Measurements from ENCODE around the gene BBS2. TPM values are rescaled to one million over a fixed set of nuclear protein-coding genes. Genes with fewer than 3 reads are reported as not detected.
A peak's percentile ranks its signal among the peaks of the same experiment; 100 is the strongest.

BBS2 gene
- polyA plus RNA-seq, 2 of the 4 experiments (the other 2 are of a cell fraction), result 44.4 to 61.4 TPM

DNA sequence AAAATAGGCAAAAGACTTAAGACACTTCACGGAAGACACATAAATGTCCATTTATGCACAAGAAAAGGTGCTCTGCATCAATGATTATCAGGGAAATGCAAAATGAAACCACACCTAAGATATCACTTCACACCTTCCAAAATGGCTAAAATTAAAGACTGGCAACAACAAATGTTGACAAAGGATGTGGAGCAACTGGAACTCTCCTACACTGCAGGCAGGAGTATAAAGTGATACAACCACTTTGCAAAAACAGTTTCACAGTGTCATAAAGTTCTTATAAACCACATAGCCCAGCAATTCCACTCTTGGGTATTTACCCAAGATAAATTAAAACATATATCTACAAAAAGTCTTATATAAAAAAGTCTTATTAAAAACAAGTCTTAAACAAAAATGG, 7.8 kb downstream of the BBS2 start:
- POLR2A ChIA-PET, result no interaction called here
- H3K27ac ChIP-seq, result no peak overlapping the region
- 96% methylated on average over 1 of the region's 1 CpG for WGBS (ENCODE audit: missing lambda C conversion rate)
- CTCF ChIA-PET, result interaction anchor here (1.1 to 3.9 kb wide), 2 partner anchors 15 to 90 kb away, joined by 3 to 43 read pairs; no protein-coding TSS in a partner anchor
- no peak overlapping the region for H3K4me3 ChIP-seq
- no peak overlapping the region for H3K4me2 ChIP-seq
- DNase-seq (ENCODE audit: low read depth in 1 of 2, low spot score in 1 of 2), result no peak
- H3K9me3 ChIP-seq, result no peaks in the 10 kb centered on the region
- TF ChIP-seq ZFP36 (IDR thresholded peaks at IDR 0.05; ENCODE audit: borderline replicate concordance, partially characterized antibody) (peak; percentile 44), NFE2L2 (conservative IDR thresholded peaks at IDR 0.05; ENCODE audit: low read length) (no peak)
- no peak for ATAC-seq
- no peak for FAIRE-seq
- H3K4me1 ChIP-seq, result no peaks in the 10 kb centered on the region

DNA sequence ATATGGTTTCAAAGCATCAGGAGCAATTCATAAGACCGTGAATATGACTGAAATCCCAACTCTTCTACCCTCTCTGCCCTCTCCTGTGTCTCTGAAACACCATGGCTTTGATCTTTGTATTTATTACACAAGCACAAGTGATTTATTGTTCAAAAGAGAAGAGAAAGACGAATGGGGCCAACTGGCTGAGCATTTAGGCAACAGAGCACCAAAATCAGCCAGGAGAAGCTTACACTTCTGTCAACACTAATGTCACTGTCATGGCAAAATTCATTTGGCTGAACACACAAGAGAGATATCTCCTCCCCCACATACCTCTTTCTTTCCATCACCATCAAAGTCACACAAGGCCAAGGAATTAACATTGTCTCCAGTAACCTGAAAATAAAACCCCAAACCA, 9.3 kb downstream of the BBS2 start:
- Histone ChIP-seq H3K27ac (no peak overlapping the region), H3K4me3 (no peak overlapping the region), H3K4me1 (no peaks in the 10 kb centered on the region), H3K9me3 (no peaks in the 10 kb centered on the region), H3K4me2 (no peak overlapping the region)
- FAIRE-seq (no peak), DNase-seq (ENCODE audit: low read depth in 1 of 2, low spot score in 1 of 2) (no peak), ATAC-seq (no peak)
- TF ChIP-seq JUNB (IDR thresholded peaks at IDR 0.05), result no peak
- no peak for TF ChIP-seq EHF (CRISPR knock-in tag; IDR thresholded peaks at IDR 0.05)
- TF ChIP-seq PHF8 (IDR thresholded peaks at IDR 0.05; ENCODE audit: borderline replicate concordance, low read depth), result no peak
- no peak for TF ChIP-seq CHD2 (IDR thresholded peaks at IDR 0.05; ENCODE audit: low read length, partially characterized antibody)
- TF ChIP-seq ZFP36 (IDR thresholded peaks at IDR 0.05; ENCODE audit: borderline replicate concordance, partially characterized antibody), result no peak
- no peak for TF ChIP-seq RFX5 (IDR thresholded peaks at IDR 0.05)
- TF ChIP-seq, protein P1, sequence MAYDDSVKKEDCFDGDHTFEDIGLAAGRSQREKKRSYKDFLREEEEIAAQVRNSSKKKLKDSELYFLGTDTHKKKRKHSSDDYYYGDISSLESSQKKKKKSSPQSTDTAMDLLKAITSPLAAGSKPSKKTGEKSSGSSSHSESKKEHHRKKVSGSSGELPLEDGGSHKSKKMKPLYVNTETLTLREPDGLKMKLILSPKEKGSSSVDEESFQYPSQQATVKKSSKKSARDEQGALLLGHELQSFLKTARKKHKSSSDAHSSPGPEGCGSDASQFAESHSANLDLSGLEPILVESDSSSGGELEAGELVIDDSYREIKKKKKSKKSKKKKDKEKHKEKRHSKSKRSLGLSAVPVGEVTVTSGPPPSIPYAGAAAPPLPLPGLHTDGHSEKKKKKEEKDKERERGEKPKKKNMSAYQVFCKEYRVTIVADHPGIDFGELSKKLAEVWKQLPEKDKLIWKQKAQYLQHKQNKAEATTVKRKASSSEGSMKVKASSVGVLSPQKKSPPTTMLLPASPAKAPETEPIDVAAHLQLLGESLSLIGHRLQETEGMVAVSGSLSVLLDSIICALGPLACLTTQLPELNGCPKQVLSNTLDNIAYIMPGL (CRISPR knock-in tag; IDR thresholded peaks at IDR 0.05; ENCODE audit: borderline replicate concordance), result no peak
- no peak for TF ChIP-seq ZC3H11A (IDR thresholded peaks at IDR 0.05)
- ChIA-PET CTCF (interaction anchor here (1.1 to 2.3 kb wide), 3 partner anchors 17 to 191 kb away, joined by 3 to 12 read pairs (median 7); no protein-coding TSS in a partner anchor), POLR2A (no interaction called here)
- WGBS (ENCODE audit: missing lambda C conversion rate), result 78% methylated on average over 2 of the region's 2 CpGs

DNA sequence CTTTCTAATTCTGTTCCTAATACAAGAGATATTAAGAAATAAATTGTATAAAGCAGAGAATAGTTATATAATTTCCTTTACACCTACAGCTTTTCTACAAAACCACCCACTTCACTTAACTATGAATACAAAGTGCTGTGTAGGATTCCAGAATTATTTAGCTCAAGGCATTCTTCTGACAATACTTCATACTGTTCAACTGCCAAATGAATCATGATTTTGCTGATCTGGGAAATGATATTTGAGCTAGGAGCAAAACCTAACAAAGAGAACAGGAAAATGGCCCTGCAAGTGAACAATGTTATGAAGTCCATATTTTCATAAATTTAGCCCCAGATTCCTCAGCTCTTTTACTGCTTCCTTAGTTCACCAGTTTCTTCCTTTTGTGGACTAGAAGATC, 12.9 kb downstream of the BBS2 start:
- FAIRE-seq, result no peak
- TF ChIP-seq EHF (CRISPR knock-in tag; IDR thresholded peaks at IDR 0.05), result no peak
- no peak for TF ChIP-seq EHMT2 (IDR thresholded peaks at IDR 0.05; ENCODE audit: low read depth)
- TF ChIP-seq, protein P2, sequence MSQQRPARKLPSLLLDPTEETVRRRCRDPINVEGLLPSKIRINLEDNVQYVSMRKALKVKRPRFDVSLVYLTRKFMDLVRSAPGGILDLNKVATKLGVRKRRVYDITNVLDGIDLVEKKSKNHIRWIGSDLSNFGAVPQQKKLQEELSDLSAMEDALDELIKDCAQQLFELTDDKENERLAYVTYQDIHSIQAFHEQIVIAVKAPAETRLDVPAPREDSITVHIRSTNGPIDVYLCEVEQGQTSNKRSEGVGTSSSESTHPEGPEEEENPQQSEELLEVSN (IDR thresholded peaks at IDR 0.05; ENCODE audit: borderline replicate concordance, low read depth), result no peak
- TF ChIP-seq, protein P3, sequence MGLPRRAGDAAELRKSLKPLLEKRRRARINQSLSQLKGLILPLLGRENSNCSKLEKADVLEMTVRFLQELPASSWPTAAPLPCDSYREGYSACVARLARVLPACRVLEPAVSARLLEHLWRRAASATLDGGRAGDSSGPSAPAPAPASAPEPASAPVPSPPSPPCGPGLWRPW (IDR thresholded peaks at IDR 0.05), result no peak
- TF ChIP-seq ZC3H11A (IDR thresholded peaks at IDR 0.05), result no peak
- no peak for TF ChIP-seq CBX2 (IDR thresholded peaks at IDR 0.05; ENCODE audit: borderline replicate concordance, low read depth)
- no peak for TF ChIP-seq RAD21 (conservative IDR thresholded peaks at IDR 0.05 in 1 of 2, IDR thresholded peaks at IDR 0.05 in 1 of 2)
- no peak for TF ChIP-seq EP300 (IDR thresholded peaks at IDR 0.05)
- H3K4me1 ChIP-seq, result no peaks in the 10 kb centered on the region
- no peak overlapping the region for H3K4me2 ChIP-seq
- H3K9me3 ChIP-seq, result no peaks in the 10 kb centered on the region
- no peak overlapping the region for H3K27ac ChIP-seq
- POLR2A ChIA-PET, result no interaction called here
- CTCF ChIA-PET, result interaction anchor here (0.9 to 2.8 kb wide), 2 partner anchors 36 to 195 kb away, joined by 5 to 8 read pairs; no protein-coding TSS in a partner anchor
- H3K4me3 ChIP-seq, result no peak overlapping the region
- no peak for ATAC-seq
- DNase-seq (ENCODE audit: low read depth in 1 of 2, low spot score in 1 of 2), result no peak

DNA sequence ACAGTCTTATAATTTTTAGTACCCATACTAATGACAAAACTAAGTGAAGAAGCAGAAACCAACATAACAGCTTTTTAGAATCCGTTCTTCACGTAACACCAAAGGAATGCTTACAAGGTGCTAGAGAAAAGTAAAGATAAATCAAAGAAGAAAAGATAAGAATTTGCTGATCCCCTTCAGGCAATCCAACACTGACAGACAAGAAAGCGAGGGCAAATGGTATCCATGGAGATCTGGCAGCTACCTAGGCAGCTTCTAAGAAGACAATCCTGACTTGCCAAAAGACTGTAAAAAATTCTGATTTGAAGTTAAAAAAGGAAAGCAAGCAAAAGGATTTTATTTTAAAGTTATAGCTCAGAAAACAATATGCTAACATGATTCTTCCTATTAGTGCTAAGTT, 14.6 kb downstream of the BBS2 start:
- FAIRE-seq (no peak), DNase-seq (ENCODE audit: low read depth in 1 of 2, low spot score in 1 of 2) (no peak), ATAC-seq (no peak)
- Histone ChIP-seq H3K9me3 (no peaks in the 10 kb centered on the region), H3K4me3 (no peak overlapping the region), H3K4me2 (no peak overlapping the region), H3K27ac (no peak overlapping the region), H3K4me1 (no peaks in the 10 kb centered on the region)
- no peak for TF ChIP-seq POLR2AphosphoS2 (conservative IDR thresholded peaks at IDR 0.05; ENCODE audit: low read length)
- TF ChIP-seq, protein P4, sequence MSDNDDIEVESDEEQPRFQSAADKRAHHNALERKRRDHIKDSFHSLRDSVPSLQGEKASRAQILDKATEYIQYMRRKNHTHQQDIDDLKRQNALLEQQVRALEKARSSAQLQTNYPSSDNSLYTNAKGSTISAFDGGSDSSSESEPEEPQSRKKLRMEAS (IDR thresholded peaks at IDR 0.05), result no peak
- TF ChIP-seq, protein P5, sequence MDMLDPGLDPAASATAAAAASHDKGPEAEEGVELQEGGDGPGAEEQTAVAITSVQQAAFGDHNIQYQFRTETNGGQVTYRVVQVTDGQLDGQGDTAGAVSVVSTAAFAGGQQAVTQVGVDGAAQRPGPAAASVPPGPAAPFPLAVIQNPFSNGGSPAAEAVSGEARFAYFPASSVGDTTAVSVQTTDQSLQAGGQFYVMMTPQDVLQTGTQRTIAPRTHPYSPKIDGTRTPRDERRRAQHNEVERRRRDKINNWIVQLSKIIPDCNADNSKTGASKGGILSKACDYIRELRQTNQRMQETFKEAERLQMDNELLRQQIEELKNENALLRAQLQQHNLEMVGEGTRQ (IDR thresholded peaks at IDR 0.05), result no peak
- TF ChIP-seq KDM5A (IDR thresholded peaks at IDR 0.05), result no peak
- no peak for TF ChIP-seq RAD21 (conservative IDR thresholded peaks at IDR 0.05 in 1 of 2, IDR thresholded peaks at IDR 0.05 in 1 of 2)
- TF ChIP-seq EP300 (IDR thresholded peaks at IDR 0.05), result no peak
- no peak for TF ChIP-seq RARB (CRISPR knock-in tag; IDR thresholded peaks at IDR 0.05)
- no peak for TF ChIP-seq EHMT2 (IDR thresholded peaks at IDR 0.05; ENCODE audit: low read depth)
- TF ChIP-seq POLR2A (IDR thresholded peaks at IDR 0.05; ENCODE audit: low read length), result no peak
- TF ChIP-seq CEBPB (IDR thresholded peaks at IDR 0.05), result no peak
- no peak for TF ChIP-seq CBX8 (IDR thresholded peaks at IDR 0.05)
- TF ChIP-seq HEYL (CRISPR knock-in tag; IDR thresholded peaks at IDR 0.05), result no peak
- no peak for TF ChIP-seq FOSL2 (IDR thresholded peaks at IDR 0.05)
- no peak for TF ChIP-seq FOSL2 (CRISPR knock-in tag; IDR thresholded peaks at IDR 0.05)
- no peak for TF ChIP-seq RNF2 (IDR thresholded peaks at IDR 0.05; ENCODE audit: borderline replicate concordance, low read depth)
- no peak for TF ChIP-seq BHLHE40 (IDR thresholded peaks at IDR 0.05; ENCODE audit: low read depth, low read length)
- POLR2A ChIA-PET, result no interaction called here
- WGBS (ENCODE audit: missing lambda C conversion rate), result 95% methylated on average over 3 of the region's 3 CpGs
- CTCF ChIA-PET, result interaction anchor here (0.7 to 1.4 kb wide), 4 partner anchors 33 to 197 kb away, joined by 3 to 5 read pairs (median 3); no protein-coding TSS in a partner anchor

All from A549 (cell line).